ENCODE results near the gene FGFR2. TPM values are rescaled to one million over a fixed set of nuclear protein-coding genes. Genes with fewer than 3 reads are reported as not detected.
A peak's percentile ranks its signal among the peaks of the same experiment; 100 is the strongest.

The FGFR2 gene
- total RNA-seq, 4 donors from 2014 or later: 41.6 to 79.3 (median 60.5) TPM

DNA sequence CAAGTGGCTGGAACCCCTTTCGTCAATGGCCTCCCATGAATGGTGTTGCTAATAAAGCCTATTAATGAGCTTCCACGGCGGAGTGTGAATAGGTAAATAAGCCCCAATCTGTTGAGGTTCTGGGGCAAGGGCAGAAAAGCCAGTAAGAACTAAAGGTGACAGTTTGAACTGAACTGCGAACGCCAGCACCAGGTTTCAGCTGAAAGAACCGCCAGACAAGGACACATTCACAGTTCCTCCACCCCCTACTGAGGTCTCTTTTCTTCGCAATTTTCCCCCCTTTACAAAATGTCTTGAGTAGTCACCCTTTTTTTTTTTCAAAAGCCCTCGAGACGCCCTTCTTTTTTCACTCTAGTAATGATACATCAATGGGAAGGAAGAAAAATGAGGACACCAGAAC is 2.4 kb upstream of the FGFR2 start:
- Histone ChIP-seq H3K9me3 (no peaks in the 10 kb centered on the region), H3K4me1 (peaks cover 0 to 32% (median 0%) of the 10 kb centered on the region in 3 donors), H3K27ac (no peak overlapping the region), H3K4me3 (no peak overlapping the region), H3K36me3 (no peaks in the 10 kb centered on the region), H3K27me3 (peaks cover 25% of the 10 kb centered on the region)
- 60 to 64% methylated on average over 1 to 9 of the region's 9 CpGs for WGBS, 2 donors (ENCODE audit: low coverage in 1 of 2)
- no peak for ATAC-seq
- no peak for TF ChIP-seq EP300 (IDR thresholded peaks at IDR 0.05)
- TF ChIP-seq POLR2AphosphoS5 (IDR thresholded peaks at IDR 0.05): no peak
- no peak for TF ChIP-seq POLR2A (IDR thresholded peaks at IDR 0.05)
- TF ChIP-seq, protein P1, sequence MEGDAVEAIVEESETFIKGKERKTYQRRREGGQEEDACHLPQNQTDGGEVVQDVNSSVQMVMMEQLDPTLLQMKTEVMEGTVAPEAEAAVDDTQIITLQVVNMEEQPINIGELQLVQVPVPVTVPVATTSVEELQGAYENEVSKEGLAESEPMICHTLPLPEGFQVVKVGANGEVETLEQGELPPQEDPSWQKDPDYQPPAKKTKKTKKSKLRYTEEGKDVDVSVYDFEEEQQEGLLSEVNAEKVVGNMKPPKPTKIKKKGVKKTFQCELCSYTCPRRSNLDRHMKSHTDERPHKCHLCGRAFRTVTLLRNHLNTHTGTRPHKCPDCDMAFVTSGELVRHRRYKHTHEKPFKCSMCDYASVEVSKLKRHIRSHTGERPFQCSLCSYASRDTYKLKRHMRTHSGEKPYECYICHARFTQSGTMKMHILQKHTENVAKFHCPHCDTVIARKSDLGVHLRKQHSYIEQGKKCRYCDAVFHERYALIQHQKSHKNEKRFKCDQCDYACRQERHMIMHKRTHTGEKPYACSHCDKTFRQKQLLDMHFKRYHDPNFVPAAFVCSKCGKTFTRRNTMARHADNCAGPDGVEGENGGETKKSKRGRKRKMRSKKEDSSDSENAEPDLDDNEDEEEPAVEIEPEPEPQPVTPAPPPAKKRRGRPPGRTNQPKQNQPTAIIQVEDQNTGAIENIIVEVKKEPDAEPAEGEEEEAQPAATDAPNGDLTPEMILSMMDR (IDR thresholded peaks at IDR 0.05): no peak

DNA sequence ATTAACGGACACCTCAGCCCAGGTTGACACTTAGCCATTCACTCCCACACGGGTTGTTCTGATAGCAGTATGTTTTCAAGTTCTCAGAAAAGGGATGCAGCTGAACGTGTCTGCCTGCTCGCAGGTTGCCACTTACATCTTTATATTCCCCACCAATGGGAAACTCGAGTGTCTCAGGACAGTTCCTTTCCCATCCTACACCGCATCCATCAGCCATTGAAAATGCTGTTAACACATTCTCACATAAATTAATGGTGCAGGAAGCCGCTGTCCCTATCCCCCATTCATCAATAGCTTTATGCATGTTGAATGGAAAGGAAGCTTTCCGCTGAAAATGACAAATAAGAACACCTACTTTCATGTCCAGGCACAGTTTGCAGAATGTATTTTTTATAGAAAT is 1.7 kb upstream of the FGFR2 start:
- TF ChIP-seq, protein P1 (IDR thresholded peaks at IDR 0.05): no peak
- TF ChIP-seq POLR2AphosphoS5 (IDR thresholded peaks at IDR 0.05): no peak
- TF ChIP-seq EP300 (IDR thresholded peaks at IDR 0.05): no peak
- no peak for TF ChIP-seq POLR2A (IDR thresholded peaks at IDR 0.05)
- Histone ChIP-seq H3K27me3 (peaks cover 26% of the 10 kb centered on the region), H3K4me3 (no peak overlapping the region), H3K9me3 (no peaks in the 10 kb centered on the region), H3K36me3 (no peaks in the 10 kb centered on the region), H3K4me1 (peaks cover 0 to 39% (median 0%) of the 10 kb centered on the region in 3 donors), H3K27ac (no peak overlapping the region)
- 63 to 68% methylated on average over 7 to 8 of the region's 8 CpGs for WGBS, 2 donors (ENCODE audit: low coverage in 1 of 2)
- ATAC-seq: no peak

- H3K4me3 ChIP-seq: peak overlapping the region; percentile 50 to 65
- H3K36me3 ChIP-seq: no peaks in the 10 kb centered on the region
- H3K9me3 ChIP-seq: no peaks in the 10 kb centered on the region
- peak; percentile 14 for ATAC-seq
- WGBS, 2 donors (ENCODE audit: low coverage in 1 of 2): 0% methylated on average over 1 of the region's 77 CpGs; no CpG with 5 or more reads in 1 of the 2 donors
- peaks cover 0 to 61% (median 0%) of the 10 kb centered on the region in 3 donors for H3K4me1 ChIP-seq
- TF ChIP-seq EP300 (IDR thresholded peaks at IDR 0.05): no peak
- no peak for TF ChIP-seq POLR2A (IDR thresholded peaks at IDR 0.05)
- no peak for TF ChIP-seq POLR2AphosphoS5 (IDR thresholded peaks at IDR 0.05)
- TF ChIP-seq, protein P1 (IDR thresholded peaks at IDR 0.05): no peak
- peak overlapping the region; percentile 71 to 97 (median 92) for H3K27ac ChIP-seq
- peaks cover 26% of the 10 kb centered on the region for H3K27me3 ChIP-seq
These were observed 561 bp downstream of the FGFR2 start for GRCh38 chr10:121597504-121598262.

- no peaks in the 10 kb centered on the region for H3K36me3 ChIP-seq
- WGBS, 2 donors (ENCODE audit: low coverage in 1 of 2): 11% methylated on average over 15 to 17 of the region's 54 CpGs
- TF ChIP-seq POLR2A (IDR thresholded peaks at IDR 0.05) (peak; percentile 12 to 26), EP300 (IDR thresholded peaks at IDR 0.05) (no peak), POLR2AphosphoS5 (IDR thresholded peaks at IDR 0.05) (peak; percentile 68)
- TF ChIP-seq, protein P1 (IDR thresholded peaks at IDR 0.05): peak in 3 of 4 experiments; percentile 16 to 81 (median 40)
- peaks cover 26% of the 10 kb centered on the region for H3K27me3 ChIP-seq
- H3K27ac ChIP-seq: peak overlapping the region; percentile 71 to 97 (median 92)
- no peaks in the 10 kb centered on the region for H3K9me3 ChIP-seq
- peaks cover 0 to 69% (median 0%) of the 10 kb centered on the region in 3 donors for H3K4me1 ChIP-seq
- peak overlapping the region; percentile 50 to 65 for H3K4me3 ChIP-seq
- peak; percentile 48 for ATAC-seq
These were observed 1.3 kb downstream of the FGFR2 start for GRCh38 chr10:121596689-121597503.
